Trophoblast cell (in vitro differentiated cells and primary cell): ENCODE measurements around the gene CCDC74B.
"Not testable (repeated sequence)": the region's sequence is repeated elsewhere in the genome, so short reads cannot be mapped to it uniquely, and the experiment has no call there.

Experiments
- DNase-seq, 2 donors: peaks; one replicate each; pipeline ENCODE4 v3.0.0-alpha.2; 2016
- H2AFZ ChIP-seq: 2 replicates; pipeline ENCODE4 v1.6.1; 2013; ENCODE audit warnings: low read length, moderate library complexity, mild to moderate bottlenecking; ENCODE audit not compliant: insufficient read depth, poor library complexity
- H2AK5ac ChIP-seq: 2 replicates; pipeline ENCODE4 v1.6.1; 2013; ENCODE audit warnings: mild to moderate bottlenecking, low read length
- H2BK120ac ChIP-seq: 2 replicates; pipeline ENCODE4 v1.6.1; 2013; ENCODE audit warnings: low read length, mild to moderate bottlenecking, moderate library complexity; ENCODE audit not compliant: insufficient read depth, poor library complexity
- H2BK12ac ChIP-seq: 2 replicates; pipeline ENCODE4 v1.6.1; 2013; ENCODE audit warnings: mild to moderate bottlenecking, low read length, moderate library complexity
- H2BK5ac ChIP-seq: 2 replicates; pipeline ENCODE4 v1.6.1; 2013; ENCODE audit warnings: low read length, low read depth, moderate library complexity, mild to moderate bottlenecking; ENCODE audit not compliant: poor library complexity
- H3K14ac ChIP-seq: 2 replicates; pipeline ENCODE4 v1.6.1; 2013; ENCODE audit warnings: mild to moderate bottlenecking, low read length
- H3K18ac ChIP-seq: 2 replicates; pipeline ENCODE4 v1.6.1; 2013; ENCODE audit warnings: mild to moderate bottlenecking, low read length
- H3K23ac ChIP-seq: 2 replicates; pipeline ENCODE4 v1.6.1; 2013; ENCODE audit warnings: low read length
- H3K27ac ChIP-seq: 2 replicates; pipeline ENCODE4 v1.5.1; 2013; ENCODE audit warnings: low read depth, mild to moderate bottlenecking, inconsistent platforms, low read length, moderate library complexity
- H3K27me3 ChIP-seq: 2 replicates; pipeline ENCODE4 v1.6.1; 2013; ENCODE audit warnings: inconsistent platforms, mild to moderate bottlenecking, low read length, moderate library complexity; ENCODE audit not compliant: insufficient read depth
- H3K36me3 ChIP-seq, 2 experiments: 1 replicate in 1 of 2; 2 replicates in 1 of 2; pipeline ENCODE4 v1.6.1; 2013; ENCODE audit warnings: low read length in 2 of 2, mild to moderate bottlenecking in 2 of 2, moderate library complexity in 1 of 2; ENCODE audit not compliant: insufficient read depth in 2 of 2, control insufficient read depth in 1 of 2
- H3K4ac ChIP-seq: 2 replicates; pipeline ENCODE4 v1.6.1; 2013; ENCODE audit warnings: low read depth, mild to moderate bottlenecking, low read length, moderate library complexity
- H3K4me1 ChIP-seq, 2 experiments: 1 replicate in 1 of 2; 2 replicates in 1 of 2; pipeline ENCODE4 v1.6.1; 2013; ENCODE audit warnings: low read length in 2 of 2, mild to moderate bottlenecking in 2 of 2, moderate library complexity in 1 of 2; ENCODE audit not compliant: insufficient read depth in 2 of 2, control insufficient read depth in 1 of 2
- H3K4me2 ChIP-seq: 2 replicates; pipeline ENCODE4 v1.6.1; 2013; ENCODE audit warnings: inconsistent platforms, mild to moderate bottlenecking, low read length, moderate library complexity
- H3K4me3 ChIP-seq: 2 replicates; pipeline ENCODE4 v1.5.1; 2013; ENCODE audit warnings: mild to moderate bottlenecking, low read depth, low read length, inconsistent platforms
- H3K79me1 ChIP-seq: one replicate; pipeline ENCODE4 v1.6.1; 2013; ENCODE audit warnings: low read length
- H3K79me2 ChIP-seq: 2 replicates; pipeline ENCODE4 v1.6.1; 2013; ENCODE audit warnings: low read length, mild to moderate bottlenecking; ENCODE audit not compliant: control insufficient read depth, insufficient read depth, poor library complexity
- H3K9ac ChIP-seq: 2 replicates; pipeline ENCODE4 v1.6.1; 2013; ENCODE audit warnings: mild to moderate bottlenecking, low read length
- H3K9me3 ChIP-seq: 2 replicates; pipeline ENCODE4 v1.6.1; 2013; ENCODE audit warnings: low read depth, mild to moderate bottlenecking, control low read depth, inconsistent platforms, low read length; ENCODE audit not compliant: insufficient read depth
- H4K12ac ChIP-seq: 2 replicates; pipeline ENCODE4 v1.6.1; 2013; ENCODE audit warnings: low read depth, mild to moderate bottlenecking, low read length, moderate library complexity
- H4K8ac ChIP-seq: 2 replicates; pipeline ENCODE4 v1.6.1; 2013; ENCODE audit warnings: low read depth, mild to moderate bottlenecking, low read length, moderate library complexity
- H4K91ac ChIP-seq: one replicate; pipeline ENCODE4 v1.6.1; 2013; ENCODE audit warnings: low read depth, mild to moderate bottlenecking, low read length, moderate library complexity
- WGBS: extraction: QIAGEN DNeasy Blood & Tissue Kit; methylation state at CpG from one replicate; pipeline ENCODE4 v1.1.7; 2013; ENCODE audit warnings: missing lambda C conversion rate; ENCODE audit not compliant: insufficient read length, insufficient coverage; ENCODE audit errors: extremely low coverage; 5-methylcytosine and 5-hydroxymethylcytosine counted together

CCDC74B gene

GRCh38 chr2:130182826-130183511 is 38.1 kb upstream of the CCDC74B start:
- not testable (repeated sequence) for H3K18ac ChIP-seq
- WGBS, result no CpG with 5 or more reads among the region's 23 CpGs

DNA sequence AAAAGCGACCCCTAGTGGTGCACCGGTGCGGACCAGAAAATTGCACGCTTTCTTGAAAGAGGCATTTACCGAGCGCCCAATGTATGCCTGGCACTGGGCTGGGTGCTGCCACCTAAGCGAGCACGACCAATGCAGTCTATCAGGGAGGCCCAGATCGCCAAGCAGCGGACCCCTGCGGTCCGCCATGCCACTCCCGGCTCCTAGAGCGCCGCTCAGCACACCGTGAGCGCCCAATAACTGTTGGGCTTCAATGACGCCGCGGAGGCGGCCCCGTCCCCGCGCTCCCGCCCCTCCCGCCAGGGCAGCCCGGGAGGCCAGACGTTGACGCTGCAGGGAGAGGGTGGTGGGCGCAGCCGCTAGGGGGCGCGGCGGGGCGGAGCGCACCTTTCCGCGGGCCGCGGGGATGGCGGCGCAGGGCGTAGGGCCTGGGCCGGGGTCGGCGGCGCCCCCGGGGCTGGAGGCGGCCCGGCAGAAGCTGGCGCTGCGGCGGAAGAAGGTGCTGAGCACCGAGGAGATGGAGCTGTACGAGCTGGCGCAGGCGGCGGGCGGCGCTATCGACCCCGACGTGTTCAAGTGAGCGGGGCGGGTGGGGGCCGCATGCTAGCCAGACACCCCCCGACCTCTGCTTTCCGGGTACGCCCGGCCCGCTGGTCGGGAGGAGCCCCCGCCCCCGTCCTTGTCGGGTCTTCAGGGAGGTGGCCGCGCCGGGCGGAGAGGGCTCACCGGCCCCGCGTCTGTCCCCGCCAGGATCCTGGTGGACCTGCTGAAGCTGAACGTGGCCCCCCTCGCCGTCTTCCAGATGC is 37.2 kb upstream of the CCDC74B start, which contains the start of gene MZT2B:
MZT2B (plus strand) TSS at position 383 of the 803 bp plus-strand sequence; CDS start at position 404, 21 bp downstream.
- Histone ChIP-seq H3K36me3 (peaks cover 13 to 15% of the 10 kb centered on the region in 2 experiments), H3K4me2 (peak within 1 kb of the TSS; percentile 85), H3K79me1 (peaks cover 12% of the 10 kb centered on the region), H4K12ac (peak within 1 kb of the TSS; percentile 95), H2BK120ac (peak within 1 kb of the TSS; percentile 95), H3K79me2 (peaks cover 22% of the 10 kb centered on the region), H2AFZ (peak within 1 kb of the TSS; percentile 98), H3K14ac (peak within 1 kb of the TSS; percentile 96), H2AK5ac (peak within 1 kb of the TSS; percentile 97), H3K4ac (peak within 1 kb of the TSS; percentile 97), H3K18ac (peak within 1 kb of the TSS; percentile 99), H4K8ac (peak within 1 kb of the TSS; percentile 100), H4K91ac (peak within 1 kb of the TSS; percentile 94), H3K27ac (peak within 1 kb of the TSS; percentile 84), H3K23ac (peak within 1 kb of the TSS; percentile 33), H3K4me3 (peak within 1 kb of the TSS; percentile 96), H3K9ac (peak within 1 kb of the TSS; percentile 94), H2BK5ac (peak within 1 kb of the TSS; percentile 95)
- H3K4me1 ChIP-seq, H2BK12ac ChIP-seq, H3K27me3 ChIP-seq, H3K9me3 ChIP-seq: not testable (repeated sequence)
- no CpG with 5 or more reads among the region's 86 CpGs for WGBS
- peak; percentile 74 to 88 for DNase-seq

More at GRCh38 chr2:130182826-130183511, 38.1 kb upstream of the CCDC74B start:
- not testable (repeated sequence) for H3K9me3 ChIP-seq, H2BK5ac ChIP-seq, DNase-seq, H3K27me3 ChIP-seq, H2BK12ac ChIP-seq, H3K27ac ChIP-seq, H3K4me1 ChIP-seq, H2BK120ac ChIP-seq, H4K91ac ChIP-seq
- H3K36me3 ChIP-seq, result peaks cover 13 to 15% of the 10 kb centered on the region in 2 experiments
- H3K23ac ChIP-seq, result peak overlapping the region; percentile 33
- H3K4me2 ChIP-seq, result peak overlapping the region; percentile 69
- H2AFZ ChIP-seq, result peak overlapping the region; percentile 11
- peak overlapping the region; percentile 71 for H3K9ac ChIP-seq
- H3K79me2 ChIP-seq, result peaks cover 22% of the 10 kb centered on the region
- H2AK5ac ChIP-seq, result peak overlapping the region; percentile 10
- peak overlapping the region; percentile 57 for H4K8ac ChIP-seq
- H3K14ac ChIP-seq, result peak overlapping the region; percentile 6
- H3K79me1 ChIP-seq, result peaks cover 12% of the 10 kb centered on the region
- peak overlapping the region; percentile 46 for H3K4ac ChIP-seq
- H3K4me3 ChIP-seq, result peak overlapping the region; percentile 72
- peak overlapping the region; percentile 47 for H4K12ac ChIP-seq

- H3K79me1 ChIP-seq, result peaks cover 12% of the 10 kb centered on the region
- no peak within 1 kb of the TSS for H3K23ac ChIP-seq
- H2BK12ac ChIP-seq, result no peak within 1 kb of the TSS
- no peaks in the 10 kb centered on the region for H3K27me3 ChIP-seq
- H3K4ac ChIP-seq, result peak within 1 kb of the TSS; percentile 97
- H4K12ac ChIP-seq, result peak within 1 kb of the TSS; percentile 95
- peak; percentile 97 to 99 for DNase-seq
- H3K79me2 ChIP-seq, result peaks cover 22% of the 10 kb centered on the region
- no peaks in the 10 kb centered on the region for H3K9me3 ChIP-seq
- H3K27ac ChIP-seq, result peak within 1 kb of the TSS; percentile 84
- peak within 1 kb of the TSS; percentile 95 for H2BK120ac ChIP-seq
- WGBS, result no CpG with 5 or more reads among the region's 55 CpGs
- H3K9ac ChIP-seq, result peak within 1 kb of the TSS; percentile 94
- peak within 1 kb of the TSS; percentile 85 for H3K4me2 ChIP-seq
- peak within 1 kb of the TSS; percentile 98 for H2AFZ ChIP-seq
- H2BK5ac ChIP-seq, result peak within 1 kb of the TSS; percentile 95
- peak within 1 kb of the TSS; percentile 96 for H3K4me3 ChIP-seq
- H3K36me3 ChIP-seq, result peaks cover 15 to 16% of the 10 kb centered on the region in 2 experiments
- peak within 1 kb of the TSS; percentile 100 for H4K8ac ChIP-seq
- peaks cover 5 to 9% of the 10 kb centered on the region in 2 experiments for H3K4me1 ChIP-seq
- peak within 1 kb of the TSS; percentile 94 for H4K91ac ChIP-seq
- peak within 1 kb of the TSS; percentile 97 for H2AK5ac ChIP-seq
- peak within 1 kb of the TSS; percentile 99 for H3K18ac ChIP-seq
- H3K14ac ChIP-seq, result peak within 1 kb of the TSS; percentile 96
These were observed 36.5 kb upstream of the CCDC74B start, which contains the start of gene SMPD4 for GRCh38 chr2:130181325-130181879. Gene SMPD4, minus strand, starts transcription at chr2:130181602. Its CDS starts 5,010 bp downstream, at chr2:130176592.
